A673 (cell line): ENCODE data around the gene FOXP4.

Source experiments
- CTCF ChIP-seq: fragments of 300-800, 200-600 bp; sonication (generic); conservative IDR thresholded peaks from 2 replicates; pipeline ENCODE4 v1.5.1; 2017; ENCODE audit warnings: low read depth, mild to moderate bottlenecking, antibody characterized with exemption, low read length, moderate library complexity, mixed read lengths
- EZH2 ChIP-seq: fragments of 200-600 bp; sonication (generic); IDR thresholded peaks from 2 replicates; pipeline ENCODE4 v1.6.1; 2017; ENCODE audit warnings: borderline replicate concordance, low read depth, mild to moderate bottlenecking, mixed read lengths, antibody characterized with exemption, low read length; ENCODE audit not compliant: poor library complexity, severe bottlenecking

DNA sequence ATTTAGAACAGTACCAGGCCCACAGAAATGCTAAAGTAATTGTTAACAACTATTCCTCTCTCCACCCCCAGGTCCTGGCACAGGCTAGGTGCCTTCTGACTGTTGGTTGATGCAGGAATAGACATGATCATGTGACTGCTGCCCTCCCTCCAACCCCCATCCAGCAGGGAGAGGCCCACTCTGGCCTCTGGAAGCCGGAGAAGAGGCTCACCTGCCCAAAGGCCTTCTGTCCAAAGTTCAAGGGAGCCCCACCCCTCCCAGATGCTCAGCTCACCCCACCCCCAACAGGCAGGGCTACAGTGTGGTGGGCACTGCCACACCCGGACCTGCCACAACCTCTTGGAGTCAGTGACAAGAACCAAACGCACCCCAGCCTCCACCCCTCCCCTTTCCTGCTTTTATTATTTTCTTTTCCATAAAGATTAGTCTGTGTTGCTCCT is 26.9 kb upstream of the FOXP4 start:
- TF ChIP-seq CTCF = no peak
- TF ChIP-seq EZH2 = no peak
